ENCODE data around the gene KRTAP21-3. TPM values are rescaled to one million over a fixed set of nuclear protein-coding genes. Genes with fewer than 3 reads are reported as not detected.

KRTAP21-3 gene, protein sequence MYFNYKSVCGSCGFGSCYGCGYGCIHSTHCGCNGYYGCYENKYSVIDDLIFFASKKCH
- total RNA-seq (not detected in 2 replicates), polyA plus RNA-seq (not detected in 2 replicates), polyA minus RNA-seq (not detected in 2 replicates), Bru-seq, nascent RNA (not detected), BruChase-seq, experiment 1, labeled RNA remaining after a 6-hour chase (not detected), BruChase-seq, experiment 2, labeled RNA remaining after a 2-hour chase (not detected)
- polyA plus RNA-seq (2011; cell fraction: cytosol; rRNA removed): not detected in 2 replicates
- polyA plus RNA-seq (2011; cell fraction: nucleus; rRNA removed): not detected in 2 replicates
- not detected in 2 replicates for polyA plus RNA-seq (2012)
- polyA minus RNA-seq (2011; cell fraction: cytosol; rRNA and poly(A)+ RNA removed): not detected
- not detected in 2 replicates for polyA minus RNA-seq (2011; cell fraction: nucleus; rRNA and poly(A)+ RNA removed)
- long read RNA-seq: 0 reads

- H3K4me2 ChIP-seq (ENCODE audit: insufficient read depth, low read length): no peak within 1 kb of the TSS
- intact Hi-C loops (cut with micrococcal nuclease): no loop called here
Measured at GRCh38 chr21:30718239-30718909, at the start of gene KRTAP21-3. KRTAP21-3 (minus strand) TSS chr21:30718777; CDS start chr21:30718759, 18 bp downstream.

More at GRCh38 chr21:30718239-30718909, at the start of gene KRTAP21-3:
- no peaks in the 10 kb centered on the region for H3K9me3 ChIP-seq (replicated peaks; ENCODE audit: control insufficient read depth, insufficient read depth, low read length)
- TF ChIP-seq MYC (IDR thresholded peaks at IDR 0.05; ENCODE audit: low read depth, low read length): no peak
- no peak for TF ChIP-seq EZH2 (IDR thresholded peaks at IDR 0.05; ENCODE audit: borderline replicate concordance, low read depth, low read length, severe bottlenecking)
- TF ChIP-seq, protein P1, sequence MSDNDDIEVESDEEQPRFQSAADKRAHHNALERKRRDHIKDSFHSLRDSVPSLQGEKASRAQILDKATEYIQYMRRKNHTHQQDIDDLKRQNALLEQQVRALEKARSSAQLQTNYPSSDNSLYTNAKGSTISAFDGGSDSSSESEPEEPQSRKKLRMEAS (IDR thresholded peaks at IDR 0.05; ENCODE audit: insufficient read depth, insufficient read length): no peak
- no peak for TF ChIP-seq CTCF (IDR thresholded peaks at IDR 0.05; ENCODE audit: extremely low read depth in 1 of 2, insufficient read depth in 1 of 2, low read depth in 1 of 2, low read length in 2 of 2)
- TF ChIP-seq POLR2A (IDR thresholded peaks at IDR 0.05; ENCODE audit: low read depth, low read length): no peak
- no peak for TF ChIP-seq GATA2 (IDR thresholded peaks at IDR 0.05; ENCODE audit: insufficient read depth, insufficient read length, low read depth, low read length)
- TF ChIP-seq FOS (IDR thresholded peaks at IDR 0.05; ENCODE audit: borderline replicate concordance, insufficient read depth, low read length): no peak
- TF ChIP-seq JUN (IDR thresholded peaks at IDR 0.05; ENCODE audit: borderline replicate concordance, insufficient read depth, insufficient read length, low read depth): no peak
- TF ChIP-seq POLR2AphosphoS5 (IDR thresholded peaks at IDR 0.05; ENCODE audit: insufficient read depth, low read depth, low read length): no peak
- no peak within 1 kb of the TSS for H3K27ac ChIP-seq (ENCODE audit: insufficient read depth, low read depth, low read length)
- POLR2A ChIA-PET: no interaction called here
- no peaks in the 10 kb centered on the region for H3K36me3 ChIP-seq (ENCODE audit: control insufficient read depth in 2 of 2, extremely low read depth in 1 of 2, insufficient read depth in 2 of 2, low read length in 2 of 2)
- H3K79me2 ChIP-seq (ENCODE audit: control insufficient read depth, insufficient read depth, low read length): no peaks in the 10 kb centered on the region
- H3K9ac ChIP-seq (replicated peaks; ENCODE audit: extremely low read depth, insufficient read depth, low read length): no peak within 1 kb of the TSS
- CTCF ChIA-PET: no interaction called here
- H2AFZ ChIP-seq (ENCODE audit: low read depth, low read length): no peak within 1 kb of the TSS
- DNase-seq (ENCODE audit: low read depth, low spot score): no peak
- no peak for FAIRE-seq
- H3K27me3 ChIP-seq (ENCODE audit: control insufficient read depth in 2 of 2, insufficient read depth in 2 of 2, low read length in 2 of 2): no peaks in the 10 kb centered on the region
- H3K9me1 ChIP-seq (replicated peaks; ENCODE audit: control insufficient read depth, extremely low read depth, insufficient read depth, low read length): no peaks in the 10 kb centered on the region
- no peaks in the 10 kb centered on the region for H3K4me1 ChIP-seq (ENCODE audit: control insufficient read depth, extremely low read depth, insufficient read depth, low read length)
- no TSS peak for BruUV-seq (replicated peaks)
- H4K20me1 ChIP-seq (replicated peaks; ENCODE audit: control insufficient read depth, extremely low read depth, insufficient read depth, low read length): no peaks in the 10 kb centered on the region
- dilution Hi-C loops (cut with MboI; ENCODE audit: extremely low pct_ligation_motif_present, low sequenced_read_pairs): no loop called here
- H3K4me3 ChIP-seq (replicated peaks in 1 of 3; ENCODE audit: insufficient read depth in 1 of 3, low read depth in 1 of 3, low read length in 3 of 3): no peak within 1 kb of the TSS
